ENCODE results near the gene PBX1.

- TF ChIP-seq CTCF (conservative IDR thresholded peaks at IDR 0.05; ENCODE audit: low read depth, low read length) (no peak), MXI1 (IDR thresholded peaks at IDR 0.05; ENCODE audit: borderline replicate concordance, low read depth, low read length) (no peak), SMC3 (IDR thresholded peaks at IDR 0.05; ENCODE audit: low read depth, low read length) (no peak), BHLHE40 (IDR thresholded peaks at IDR 0.05; ENCODE audit: low read depth, low read length) (no peak), POLR2A (IDR thresholded peaks at IDR 0.05; ENCODE audit: low read depth, low read length) (no peak)
Observed at GRCh38 chr1:164855716-164856329, 296.8 kb downstream of the PBX1 start.
